Measurements from ENCODE around the gene ASTN2.

GRCh38 chr9:117305454-117305853, 109.4 kb downstream of the ASTN2 start:
- TF ChIP-seq CTCF (IDR thresholded peaks at IDR 0.05) (no peak), POLR2A (IDR thresholded peaks at IDR 0.05) (no peak)

Data from lower leg skin (tissue), 3 donors.